Fibroblast of lung (primary cell): ENCODE results near the gene RFNG. TPM values are rescaled to one million over a fixed set of nuclear protein-coding genes. Genes with fewer than 3 reads are reported as not detected.

Experiments used
- DNase-seq, 2 donors: peaks; one replicate each; pipeline versions ENCODE4 v3.0.0 to v3.0.0-alpha.2; 2010; ENCODE audit warnings: low read depth in 2 of 2
- H2AFZ ChIP-seq: 2 replicates; pipeline ENCODE4 v1.5.1; 2012; ENCODE audit warnings: low read length, control low read depth, inconsistent platforms
- H3K27ac ChIP-seq: 2 replicates; pipeline ENCODE4 v1.5.1; 2011; ENCODE audit warnings: low read length, control low read depth; ENCODE audit not compliant: insufficient read depth
- H3K27me3 ChIP-seq: 2 replicates; pipeline ENCODE4 v1.5.1; 2011; ENCODE audit warnings: mild to moderate bottlenecking, low read length; ENCODE audit not compliant: control insufficient read depth, insufficient read depth
- H3K36me3 ChIP-seq: 2 replicates; pipeline ENCODE4 v1.5.1; 2011; ENCODE audit warnings: low read length; ENCODE audit not compliant: control insufficient read depth, insufficient read depth
- H3K4me1 ChIP-seq: 2 replicates; pipeline ENCODE4 v1.5.1; 2011; ENCODE audit warnings: low read length; ENCODE audit not compliant: control insufficient read depth, insufficient read depth; ENCODE audit errors: extremely low read depth
- H3K4me2 ChIP-seq: 2 replicates; pipeline ENCODE4 v1.5.1; 2011; ENCODE audit warnings: low read length, control low read depth; ENCODE audit not compliant: insufficient read depth; ENCODE audit errors: extremely low read depth
- H3K4me3 ChIP-seq, 4 experiments: fragments of 200-600 bp in 1 of 4; sonication (generic) in 1 of 4; replicated peaks in 1 of 4; 2 replicates each; pipeline ENCODE4 v1.5.1; 2011 to 2016; ENCODE audit warnings: low read length in 4 of 4, low read depth in 3 of 4, mild to moderate bottlenecking in 3 of 4, control low read depth in 2 of 4, inconsistent platforms in 1 of 4, mixed read lengths in 1 of 4; ENCODE audit not compliant: insufficient read depth in 1 of 4; ENCODE audit errors: control extremely low read depth in 1 of 4
- H3K79me2 ChIP-seq: 2 replicates; pipeline ENCODE4 v1.5.1; 2012; ENCODE audit warnings: mild to moderate bottlenecking, low read length, inconsistent platforms; ENCODE audit not compliant: control insufficient read depth, insufficient read depth
- H3K9ac ChIP-seq: 2 replicates; pipeline ENCODE4 v1.5.1; 2011; ENCODE audit warnings: mild to moderate bottlenecking, low read length, control low read depth; ENCODE audit not compliant: insufficient read depth
- H3K9me3 ChIP-seq: 2 replicates; pipeline ENCODE4 v1.5.1; 2012; ENCODE audit warnings: low read depth, low read length; ENCODE audit not compliant: control insufficient read depth, insufficient read depth
- H4K20me1 ChIP-seq: 2 replicates; pipeline ENCODE4 v1.5.1; 2011; ENCODE audit warnings: low read length; ENCODE audit not compliant: control insufficient read depth, insufficient read depth; ENCODE audit errors: extremely low read depth
- CTCF ChIP-seq, 2 donors: IDR thresholded peaks in 1 of 2; conservative IDR thresholded peaks in 1 of 2; 1 replicate in 1 of 2; 2 replicates in 1 of 2; pipeline ENCODE4 v1.5.1; 2011 to 2012; ENCODE audit warnings: low read length in 2 of 2, control low read depth in 1 of 2, inconsistent platforms in 1 of 2, low read depth in 1 of 2, mild to moderate bottlenecking in 1 of 2
- EZH2 ChIP-seq: IDR thresholded peaks from 2 replicates; pipeline ENCODE4 v1.5.1; 2012; ENCODE audit warnings: low read length, control low read depth, mild to moderate bottlenecking; ENCODE audit errors: missing control alignments
- polyA plus RNA-seq, 2 donors: library from polyadenylated mRNA; depleted of rRNA in 1 of 2; stranded (reverse) in 1 of 2; unstranded in 1 of 2; fragments of >200 nt; gene quantifications; 2 replicates each; pipeline ENCODE4 v1.2.1, GENCODE V29; 2011 to 2012; ENCODE audit warnings: missing spikeins in 1 of 2
- total RNA-seq: library from RNA; depleted of rRNA; stranded (reverse); fragments of >200 nt; gene quantifications from 2 replicates; pipeline ENCODE4 v1.2.1, GENCODE V29; 2014

RFNG gene
- total and polyA plus RNA-seq, 2 donors (not counting 1 experiment from before 2014, with no cell fraction given) = 14.5 to 48.9 TPM

GRCh38 chr17:82092094-82092586 lies 40.5 kb upstream of the RFNG start:
- Histone ChIP-seq H4K20me1 (peaks cover 1% of the 10 kb centered on the region), H3K27me3 (no peaks in the 10 kb centered on the region), H3K4me3 (no peak overlapping the region), H2AFZ (no peak overlapping the region), H3K27ac (no peak overlapping the region), H3K79me2 (peaks cover 43% of the 10 kb centered on the region), H3K9ac (no peak overlapping the region), H3K9me3 (no peaks in the 10 kb centered on the region), H3K4me1 (peaks cover 8% of the 10 kb centered on the region), H3K36me3 (peaks cover 75% of the 10 kb centered on the region), H3K4me2 (no peak overlapping the region)
- DNase-seq = no peak
- TF ChIP-seq CTCF (conservative IDR thresholded peaks at IDR 0.05 in 1 of 2, IDR thresholded peaks at IDR 0.05 in 1 of 2; ENCODE audit: low read depth in 1 of 2, low read length in 2 of 2) (no peak), EZH2 (no peak)

GRCh38 chr17:82091264-82092066 lies 39.9 kb upstream of the RFNG start:
- Histone ChIP-seq H3K4me3 (no peak overlapping the region), H2AFZ (no peak overlapping the region), H3K79me2 (peaks cover 36% of the 10 kb centered on the region), H3K36me3 (peaks cover 80% of the 10 kb centered on the region), H3K4me1 (peaks cover 5% of the 10 kb centered on the region), H3K9ac (no peak overlapping the region), H3K9me3 (no peaks in the 10 kb centered on the region), H3K4me2 (no peak overlapping the region), H3K27ac (no peak overlapping the region), H3K27me3 (no peaks in the 10 kb centered on the region), H4K20me1 (peaks cover 1% of the 10 kb centered on the region)
- TF ChIP-seq CTCF (conservative IDR thresholded peaks at IDR 0.05 in 1 of 2, IDR thresholded peaks at IDR 0.05 in 1 of 2; ENCODE audit: low read depth in 1 of 2, low read length in 2 of 2) = no peak
- TF ChIP-seq EZH2 = no peak
- no peak for DNase-seq

- peaks cover 29% of the 10 kb centered on the region for H3K79me2 ChIP-seq
- H3K4me3 ChIP-seq = no peak overlapping the region
- H2AFZ ChIP-seq = no peak overlapping the region
- DNase-seq = no peak
- no peaks in the 10 kb centered on the region for H3K27me3 ChIP-seq
- H3K36me3 ChIP-seq = peaks cover 80% of the 10 kb centered on the region
- no peaks in the 10 kb centered on the region for H3K9me3 ChIP-seq
- TF ChIP-seq EZH2 = no peak
- TF ChIP-seq CTCF (conservative IDR thresholded peaks at IDR 0.05 in 1 of 2, IDR thresholded peaks at IDR 0.05 in 1 of 2; ENCODE audit: low read depth in 1 of 2, low read length in 2 of 2) = no peak
- no peak overlapping the region for H3K4me2 ChIP-seq
- no peak overlapping the region for H3K27ac ChIP-seq
- peaks cover 2% of the 10 kb centered on the region for H3K4me1 ChIP-seq
- H4K20me1 ChIP-seq = no peaks in the 10 kb centered on the region
- no peak overlapping the region for H3K9ac ChIP-seq
Observed at GRCh38 chr17:82090549-82091263, 39.1 kb upstream of the RFNG start.
